HG03460 (cell line): ENCODE measurements around the gene PCP2.
"Not testable (repeated sequence)": the region's sequence is repeated elsewhere in the genome, so short reads cannot be mapped to it uniquely, and the experiment has no call there.

Experiments used
- ATAC-seq: cut with Tn5 transposase; IDR thresholded peaks from one replicate; pipeline ENCODE4 v1.9.1; 2021; ENCODE audit not compliant: unreplicated experiment

PCP2 gene

DNA sequence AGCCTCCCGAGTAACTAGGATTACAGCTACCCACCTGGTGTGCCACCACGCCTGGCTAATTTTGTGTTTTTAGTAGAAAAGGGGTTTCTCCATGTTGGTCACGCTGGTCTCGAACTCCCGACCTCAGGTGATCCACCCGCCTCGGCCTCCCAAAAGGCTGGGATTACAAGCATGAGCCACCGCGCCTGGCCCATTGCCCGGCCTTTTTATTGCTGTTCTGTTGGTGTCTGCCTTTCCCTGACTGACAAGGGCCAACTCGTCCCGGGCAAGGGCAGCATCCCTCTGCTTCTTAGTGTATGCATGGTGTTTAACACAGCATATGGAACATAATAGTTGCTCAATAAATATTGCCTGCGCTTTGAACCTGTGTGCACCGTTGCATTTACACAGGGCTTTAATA is 29.1 kb upstream of the PCP2 start:
- no peak for ATAC-seq

DNA sequence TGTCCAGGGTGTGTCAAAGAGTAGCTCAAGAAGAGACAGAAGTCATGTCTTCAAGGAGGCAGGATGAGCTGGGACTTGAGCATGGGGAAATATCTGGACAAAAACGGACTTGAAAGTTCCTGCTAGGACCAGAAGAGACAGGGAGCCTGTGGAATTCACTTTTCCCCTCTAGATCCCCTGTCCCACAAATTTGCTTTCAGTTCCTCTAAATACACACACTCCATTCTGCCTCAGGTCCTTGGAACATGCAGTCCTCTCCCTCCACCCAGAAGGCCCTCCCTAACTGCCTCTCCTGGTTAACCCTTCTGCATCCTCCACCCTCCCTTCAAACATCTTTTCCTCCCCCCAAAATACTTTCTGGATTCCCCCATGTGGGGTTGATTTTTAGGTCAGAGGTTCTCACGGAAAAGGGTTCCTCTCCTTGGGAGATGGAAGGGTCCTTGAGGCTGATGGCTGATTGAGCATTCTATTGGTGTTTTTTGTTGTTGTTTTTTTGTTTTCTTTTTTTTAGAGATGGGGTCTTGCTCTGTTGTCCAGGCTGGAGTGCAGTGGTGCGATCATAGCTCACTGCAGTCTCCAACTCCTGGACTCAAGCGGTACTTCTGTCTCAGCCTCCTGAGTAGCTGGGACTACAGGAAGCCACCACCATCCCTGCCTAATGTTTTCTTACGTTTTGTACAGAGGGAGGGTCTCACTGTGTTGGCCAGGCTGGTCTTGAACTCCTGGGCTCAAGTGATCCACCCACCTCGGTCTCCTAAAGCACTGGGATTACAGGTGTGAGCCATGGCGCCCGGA is 28.4 kb upstream of the PCP2 start:
- ATAC-seq: no peak

DNA sequence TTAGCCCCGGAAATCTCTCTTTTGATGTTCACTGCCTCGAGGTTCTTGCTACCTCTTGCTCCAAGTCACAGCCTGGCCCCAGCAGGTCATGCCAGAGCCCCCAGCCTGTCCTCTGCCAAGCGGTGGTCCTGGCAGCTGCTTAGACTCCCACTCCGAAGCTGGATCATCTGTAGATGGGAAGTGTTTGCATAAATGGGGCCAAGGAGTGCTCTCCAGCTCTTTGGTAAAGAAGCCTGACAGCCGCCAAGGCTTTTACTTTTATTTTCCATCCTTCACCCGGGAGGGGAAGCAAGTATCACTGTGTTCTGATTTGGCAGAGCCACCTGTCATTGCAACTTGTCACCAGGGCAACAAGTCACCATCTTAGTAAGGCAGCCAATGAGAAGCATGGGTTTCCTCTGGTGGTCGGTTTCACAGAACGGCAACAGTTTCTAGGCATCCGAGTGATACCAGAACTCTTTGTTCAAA is 24.7 kb upstream of the PCP2 start:
- no peak for ATAC-seq

DNA sequence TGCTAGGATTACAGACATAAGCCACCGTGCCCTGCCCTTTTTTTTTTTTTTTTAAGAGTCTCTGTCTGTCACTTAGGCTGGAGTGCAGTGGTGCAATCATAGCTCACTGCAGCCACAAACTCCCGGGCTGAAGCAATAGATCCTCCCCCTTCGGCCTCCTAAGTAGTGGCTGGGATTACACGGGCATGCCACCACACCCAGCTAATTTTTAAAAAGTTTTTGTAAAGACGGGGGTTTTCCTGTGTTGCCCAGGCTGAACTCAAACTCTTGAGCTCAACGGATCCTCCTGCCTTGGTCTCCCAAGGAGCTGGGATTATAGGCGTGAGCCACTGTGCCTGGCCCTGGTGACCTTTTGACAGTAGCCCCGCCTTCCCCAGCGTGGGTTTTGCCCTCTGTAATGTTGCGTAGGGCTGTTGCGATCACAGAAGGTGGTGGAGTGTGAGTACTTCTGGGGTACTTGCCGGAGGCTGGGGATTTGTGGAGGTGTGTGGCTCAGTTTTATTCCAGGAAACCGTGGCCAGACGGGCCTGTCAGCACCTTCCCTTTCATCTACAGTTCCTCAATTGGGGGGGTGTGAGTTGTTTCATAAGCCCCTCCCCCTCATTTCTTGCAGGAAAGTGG is 23.7 kb upstream of the PCP2 start:
- ATAC-seq: no peak

DNA sequence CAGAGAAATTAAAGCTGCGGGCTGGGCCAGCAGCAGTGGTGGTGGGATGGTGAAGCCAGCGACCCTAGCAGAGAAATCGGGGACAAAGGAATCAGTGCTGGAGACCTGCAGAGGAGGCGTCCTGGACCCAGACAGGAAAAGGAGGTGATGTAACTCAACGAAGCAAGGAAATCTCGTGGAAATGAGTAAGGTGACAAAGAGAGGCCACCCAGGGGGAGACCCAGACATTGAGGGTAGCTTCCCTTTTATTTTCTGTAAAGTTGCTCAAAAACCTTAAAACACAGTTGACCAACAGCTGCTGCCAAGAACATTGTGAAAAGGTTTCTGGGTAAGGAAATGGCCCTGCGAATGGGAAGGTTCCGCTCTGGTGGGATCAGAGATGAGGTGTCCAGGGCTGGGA is 22.1 kb upstream of the PCP2 start:
- ATAC-seq: no peak

DNA sequence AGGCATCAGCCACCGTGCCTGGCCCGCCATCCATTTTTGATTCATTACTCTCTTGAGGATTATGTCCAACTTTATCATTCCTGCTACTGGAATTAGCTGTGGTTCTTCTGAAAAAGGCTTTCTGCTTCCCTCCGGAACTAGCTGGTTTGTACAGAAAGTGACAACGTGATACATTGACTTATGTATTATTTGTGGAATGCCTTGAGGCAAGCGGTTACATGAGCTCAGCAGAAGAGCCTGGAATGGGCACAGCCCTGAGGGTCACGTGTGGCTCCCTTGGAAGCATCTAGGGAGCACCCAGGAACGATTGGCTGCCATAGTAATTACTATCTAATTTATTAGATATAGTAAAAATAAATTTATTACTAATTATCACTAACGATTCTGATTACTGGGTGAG is 20.9 kb upstream of the PCP2 start:
- ATAC-seq: no peak

DNA sequence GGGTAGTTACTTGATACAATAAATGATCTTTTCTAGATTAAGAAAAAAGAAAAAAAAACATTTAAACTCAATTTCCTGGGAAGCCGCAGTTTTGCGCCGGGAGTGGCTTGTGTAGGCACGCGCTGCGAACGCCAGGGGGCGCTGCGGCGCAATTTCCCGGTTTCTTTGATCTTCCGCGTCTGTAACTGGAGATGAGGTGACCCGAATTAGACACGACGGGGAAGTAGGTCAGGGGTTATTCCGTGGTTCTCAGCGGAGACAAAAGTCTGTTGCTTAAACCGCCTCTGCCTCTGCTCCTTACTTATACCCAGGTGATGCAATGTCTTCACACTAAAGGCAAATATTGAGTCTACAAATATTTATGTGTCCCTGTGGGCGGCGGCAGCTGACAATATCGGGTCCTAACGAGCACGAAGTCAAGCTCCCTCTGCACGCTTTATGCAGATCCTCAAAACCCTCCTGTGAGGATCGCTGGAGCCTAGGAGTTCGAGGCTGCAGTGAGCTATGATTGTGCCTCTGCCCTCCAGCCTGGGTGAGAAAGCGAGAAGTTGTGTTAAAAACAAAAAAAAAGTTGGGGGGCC is 18.6 kb upstream of the PCP2 start:
- ATAC-seq: no peak

DNA sequence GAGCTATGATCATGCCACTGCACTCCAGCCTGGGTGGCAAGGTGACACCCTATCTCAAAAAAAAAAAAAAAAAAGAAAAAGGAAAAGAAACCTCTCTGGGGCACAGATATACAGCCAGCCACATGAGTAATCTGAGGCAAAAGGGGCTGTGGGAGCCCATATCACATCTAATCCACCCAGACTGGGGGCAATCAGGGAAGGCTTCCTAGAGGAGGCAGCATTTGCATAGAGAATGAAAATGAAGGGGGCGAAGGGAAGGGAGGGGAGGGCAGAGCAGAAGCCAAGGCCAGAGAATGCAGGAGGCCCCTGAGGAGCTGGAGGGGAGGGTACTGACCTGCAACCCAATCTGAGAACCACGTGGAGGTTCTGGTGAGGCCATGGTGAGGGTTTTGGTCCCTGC is 16.6 kb upstream of the PCP2 start:
- ATAC-seq: no peak

DNA sequence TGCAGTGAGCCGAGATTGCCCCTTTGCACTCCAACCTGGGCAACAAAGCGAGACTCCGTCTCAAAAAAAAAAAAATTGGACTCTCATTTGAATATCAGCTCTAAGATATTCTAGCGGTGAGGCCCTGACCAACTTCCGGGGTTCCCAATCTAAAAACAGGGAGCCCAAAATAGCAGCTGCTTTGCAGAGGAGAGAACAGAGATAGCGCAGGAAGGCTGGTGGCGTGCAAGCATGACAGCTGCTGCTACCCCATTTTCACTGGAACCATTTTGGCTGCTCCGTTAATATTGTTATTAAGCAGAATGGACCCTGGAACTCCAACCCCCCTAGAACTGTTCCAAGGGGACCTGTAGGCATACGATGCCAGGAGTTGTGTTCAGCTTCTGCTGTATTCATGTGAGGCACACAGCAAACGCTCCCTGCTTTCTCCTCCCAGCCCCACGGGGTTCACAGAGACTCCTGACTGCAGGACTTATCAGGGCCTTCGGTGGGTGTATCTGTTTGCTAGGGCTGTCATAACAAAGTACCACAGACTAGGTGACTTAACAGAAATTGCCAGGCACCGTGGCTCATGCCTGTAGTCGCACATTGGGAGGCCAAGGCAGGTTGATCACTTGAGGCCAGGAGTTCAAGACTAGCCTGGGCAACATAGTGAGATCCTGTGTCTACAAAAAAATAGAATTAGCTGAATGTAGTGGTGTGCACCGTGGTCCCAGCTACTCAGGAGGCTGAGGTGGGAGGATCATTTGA is 14.9 kb upstream of the PCP2 start:
- ATAC-seq: no peak

DNA sequence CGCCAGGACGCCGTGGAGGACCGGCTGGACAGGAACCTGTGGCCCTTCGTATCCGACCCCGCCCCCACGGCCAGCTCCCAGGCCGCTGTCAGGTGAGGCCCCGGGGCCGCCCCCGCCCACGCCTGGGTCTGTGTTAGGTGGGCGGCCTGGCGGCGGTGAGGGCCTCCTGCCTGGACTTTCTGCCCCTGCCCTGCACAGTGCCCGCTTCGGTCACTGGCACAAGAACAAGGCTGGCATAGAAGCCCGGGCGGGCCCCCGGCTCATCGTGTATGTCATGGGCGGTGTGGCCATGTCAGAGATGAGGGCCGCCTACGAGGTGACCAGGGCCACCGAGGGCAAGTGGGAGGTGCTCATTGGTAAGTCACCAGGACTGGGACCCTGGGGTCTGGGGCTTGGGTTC is 13.6 kb upstream of the PCP2 start:
- ATAC-seq: no peak

DNA sequence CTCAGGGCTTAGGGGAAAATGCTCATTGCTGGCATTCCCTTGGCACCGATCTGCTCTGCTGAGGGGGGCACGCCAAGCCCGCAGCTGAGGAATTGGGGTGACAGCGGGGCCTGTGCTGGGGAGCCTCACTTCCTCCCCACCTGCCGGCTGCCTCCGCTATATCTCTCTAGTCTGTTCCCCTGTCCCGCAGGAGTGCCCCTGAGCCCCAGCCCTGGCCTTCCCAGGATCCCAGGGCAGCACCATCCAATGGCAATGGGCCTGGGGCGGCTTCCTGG is 12.8 kb upstream of the PCP2 start:
- ATAC-seq: no peak

DNA sequence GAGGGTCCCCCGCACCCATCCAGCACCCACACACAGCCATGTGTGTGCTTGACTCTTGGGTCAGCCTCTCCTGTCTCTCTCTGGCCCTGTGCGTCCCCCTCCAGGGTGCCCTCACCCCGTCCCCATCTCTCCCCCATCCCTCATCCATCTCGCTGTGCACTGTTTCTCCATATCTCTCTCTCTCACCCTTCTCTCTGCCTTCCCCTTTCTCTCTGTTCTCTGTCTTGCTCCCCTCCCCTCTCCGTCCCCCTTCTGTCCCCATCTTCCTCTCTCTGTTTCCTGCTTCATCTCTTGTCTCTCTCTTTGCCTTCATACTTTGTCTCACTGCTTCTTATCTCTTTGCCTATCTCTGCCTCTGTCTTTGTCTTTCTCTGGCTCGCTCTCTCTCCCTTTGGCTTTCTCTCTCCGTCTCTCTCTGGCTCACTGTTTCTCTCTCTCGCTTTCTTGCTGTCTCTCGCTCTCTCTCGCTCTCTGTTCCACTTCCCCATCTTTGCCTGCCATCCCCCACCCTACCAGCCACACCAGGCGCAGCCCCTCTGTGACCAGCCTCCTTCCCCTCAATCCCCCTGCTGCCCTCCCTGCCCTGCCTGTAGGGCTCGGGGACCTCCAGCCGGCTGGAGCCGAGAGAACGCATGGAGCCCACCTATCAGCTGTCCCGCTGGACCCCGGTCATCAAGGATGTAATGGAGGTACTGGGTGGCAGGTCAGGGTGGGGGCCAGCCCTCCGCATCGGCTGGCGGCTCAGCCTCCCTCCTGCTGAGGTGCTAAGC is 12.3 kb upstream of the PCP2 start:
- no peak for ATAC-seq

DNA sequence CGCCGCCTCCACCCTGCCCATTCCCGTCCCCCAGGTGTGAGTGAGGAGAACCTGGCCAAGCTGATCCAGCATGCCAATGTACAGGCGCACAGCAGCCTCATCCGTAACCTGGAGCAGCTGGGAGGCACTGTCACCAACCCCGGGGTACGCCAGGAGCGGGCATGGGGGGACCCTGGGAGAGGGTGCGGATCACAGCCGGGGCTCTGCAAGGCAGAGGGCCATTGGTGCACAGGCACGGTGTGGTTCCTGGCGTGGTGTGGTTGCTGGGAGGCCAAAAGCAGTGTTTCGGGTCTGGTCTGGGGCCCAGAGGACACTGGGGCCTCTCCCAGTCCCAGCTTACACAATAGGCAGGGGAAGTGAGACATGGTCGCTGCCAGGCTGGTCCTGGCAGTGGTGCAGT is 11.6 kb upstream of the PCP2 start:
- ATAC-seq: no peak

DNA sequence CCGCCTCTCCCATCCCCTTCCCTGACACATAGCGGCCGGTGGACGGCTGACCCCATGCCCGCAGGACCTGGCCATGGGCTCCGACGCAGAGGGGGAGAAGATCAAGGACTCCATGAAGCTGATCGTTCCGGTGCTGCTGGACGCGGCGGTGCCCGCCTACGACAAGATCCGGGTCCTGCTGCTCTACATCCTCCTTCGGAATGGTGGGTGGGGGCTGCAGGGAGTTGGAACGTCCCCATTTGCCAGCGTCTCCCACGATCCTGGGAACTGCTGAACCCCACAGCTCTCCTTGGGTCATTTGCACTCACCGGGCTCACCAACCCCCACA is 11.0 kb upstream of the PCP2 start:
- ATAC-seq: no peak

DNA sequence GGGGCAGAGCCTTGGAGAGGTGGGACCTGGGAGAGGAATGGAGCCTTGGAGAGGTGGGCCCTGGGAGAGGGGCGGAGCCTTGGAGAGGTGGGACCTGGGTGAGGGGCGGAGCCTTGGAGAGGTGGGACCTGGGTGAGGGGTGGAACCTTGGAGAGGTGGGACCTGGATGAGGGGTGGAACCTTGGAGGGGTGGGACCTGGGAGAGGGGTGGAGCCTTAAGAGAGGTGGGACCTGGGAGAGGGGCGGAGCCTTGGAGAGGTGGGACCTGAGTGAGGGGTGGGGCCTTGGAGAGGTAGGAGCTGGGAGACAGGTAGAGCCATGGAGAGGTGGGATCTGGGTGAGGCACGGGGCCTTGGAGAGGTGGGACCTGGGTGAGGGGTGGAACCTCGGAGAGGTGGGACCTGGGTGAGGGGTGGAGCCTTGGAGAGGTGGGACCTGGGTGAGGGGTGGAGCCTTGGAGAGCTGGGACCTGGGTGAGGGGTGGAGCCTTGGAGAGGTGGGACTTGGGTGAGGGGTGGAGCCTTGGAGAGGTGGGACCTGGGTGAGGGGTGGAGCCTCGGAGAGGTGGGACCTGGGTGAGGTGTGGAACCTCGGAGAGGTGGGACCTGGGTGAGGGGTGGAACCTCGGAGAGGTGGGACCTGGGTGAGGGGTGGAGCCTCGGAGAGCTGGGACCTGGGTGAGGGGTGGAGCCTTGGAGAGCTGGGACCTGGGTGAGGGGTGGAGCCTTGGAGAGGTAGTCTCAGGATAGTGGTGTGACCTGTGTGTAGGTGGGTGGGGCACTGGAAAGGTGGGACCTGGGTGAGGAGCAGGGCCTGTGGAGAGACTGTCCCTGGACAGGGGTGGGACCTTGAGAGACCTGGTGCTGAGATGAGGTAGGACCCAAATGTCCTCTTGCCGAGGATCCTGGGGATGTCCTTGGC is 10.4 kb upstream of the PCP2 start:
- not testable (repeated sequence) for ATAC-seq

DNA sequence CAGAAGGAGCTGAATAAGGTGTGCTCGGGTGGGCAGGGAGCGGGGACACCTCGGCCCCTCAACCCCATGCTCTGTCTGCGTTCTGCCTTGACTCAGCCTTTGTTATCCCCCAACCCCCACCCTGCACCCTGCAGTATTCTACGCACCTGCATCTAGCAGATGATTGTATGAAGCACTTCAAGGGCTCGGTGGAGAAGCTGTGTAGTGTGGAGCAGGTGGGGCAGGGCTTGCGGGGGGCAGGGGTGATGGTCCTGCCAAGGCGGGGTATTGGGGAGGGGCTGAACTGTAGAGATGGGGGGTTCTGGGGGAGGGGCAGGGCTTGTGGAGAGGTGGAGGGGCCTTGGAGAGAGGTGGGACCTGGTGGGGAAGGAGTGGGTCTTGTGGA is 9.5 kb upstream of the PCP2 start:
- no peak for ATAC-seq

DNA sequence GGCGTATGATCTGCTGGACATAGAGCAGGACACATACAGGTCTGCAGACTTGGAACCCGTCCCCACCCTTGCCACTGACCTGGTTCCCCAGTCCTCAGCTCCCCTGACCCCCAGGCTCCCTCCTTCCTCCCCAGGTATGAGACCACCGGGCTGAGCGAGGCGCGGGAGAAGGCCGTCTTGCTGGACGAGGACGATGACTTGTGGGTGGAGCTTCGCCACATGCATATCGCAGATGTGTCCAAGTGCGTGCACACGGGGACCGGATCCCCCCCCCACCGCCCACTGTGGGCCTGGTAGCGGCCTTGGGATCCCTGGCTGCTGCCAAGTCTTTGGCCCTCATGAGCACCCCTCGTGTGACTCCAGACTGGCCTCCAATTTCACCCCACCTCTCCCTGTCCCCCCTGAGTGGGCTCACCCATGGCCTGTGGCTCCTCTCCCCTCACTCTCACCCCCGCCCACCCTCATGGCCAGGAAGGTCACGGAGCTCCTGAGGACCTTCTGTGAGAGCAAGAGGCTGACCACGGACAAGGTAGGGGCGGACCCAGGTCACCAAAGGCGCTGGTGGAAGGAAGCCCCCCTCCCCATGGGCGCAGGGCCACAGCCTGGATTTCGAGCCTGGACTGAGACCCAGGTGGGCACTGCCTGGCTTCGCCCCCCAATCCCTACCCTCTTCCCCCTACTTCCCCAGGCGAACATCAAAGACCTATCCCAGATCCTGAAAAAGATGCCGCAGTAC is 8.9 kb upstream of the PCP2 start:
- ATAC-seq: no peak

DNA sequence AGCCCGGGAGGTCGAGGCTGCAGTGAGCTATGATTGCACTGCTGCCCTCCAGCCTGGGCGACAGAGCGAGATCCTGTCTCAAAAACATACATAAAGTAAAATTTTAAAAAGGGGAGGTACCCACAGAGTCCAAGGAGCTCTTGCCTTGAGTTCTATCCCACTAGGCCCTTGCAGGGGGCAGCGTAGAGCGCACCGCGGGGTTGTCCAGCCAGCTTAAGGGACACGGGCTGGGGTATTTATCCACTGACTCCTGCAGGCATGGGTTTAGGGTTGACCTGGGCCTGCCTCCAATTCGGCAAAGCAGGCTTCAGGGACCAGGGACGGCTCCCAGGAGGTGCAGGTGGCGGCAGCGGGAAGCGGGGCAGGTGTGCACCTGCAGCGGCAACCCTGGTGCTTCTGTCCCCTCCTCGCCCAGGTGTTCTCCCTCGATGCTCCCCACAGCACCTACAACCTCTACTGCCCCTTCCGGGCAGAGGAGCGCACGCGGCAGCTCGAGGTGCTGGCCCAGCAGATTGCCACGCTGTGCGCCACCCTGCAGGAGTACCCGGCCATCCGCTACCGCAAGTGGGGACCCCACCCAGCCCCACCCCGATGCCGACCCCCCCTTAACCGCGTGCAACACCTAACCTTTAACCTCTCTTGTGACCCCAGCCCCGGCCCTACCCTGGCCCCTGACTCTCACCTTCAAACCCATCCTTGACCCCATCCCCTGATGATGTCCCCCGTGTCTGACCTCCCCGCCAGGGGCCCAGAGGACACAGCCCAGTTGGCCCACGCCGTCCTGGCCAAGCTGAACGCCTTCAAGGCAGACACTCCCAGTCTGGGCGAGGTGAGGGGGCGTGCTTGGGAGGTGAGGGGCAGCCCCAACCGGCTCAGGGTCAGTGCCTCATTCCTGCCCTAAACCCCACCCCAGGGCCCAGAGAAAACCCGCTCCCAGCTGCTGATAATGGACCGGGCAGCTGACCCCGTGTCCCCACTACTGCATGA is 8.1 kb upstream of the PCP2 start:
- no peak for ATAC-seq
